Activated CD4-positive, alpha-beta T cell treated with anti-CD3 and anti-CD28 coated beads for 24 hours (primary cell): ENCODE measurements around the gene TMEM253.

ENCODE experiments used
- DNase-seq, 2 donors: peaks; one replicate each; pipeline ENCODE4 v3.0.0-alpha.2; 2020; ENCODE audit warnings: low read depth in 2 of 2

The TMEM253 gene

DNA sequence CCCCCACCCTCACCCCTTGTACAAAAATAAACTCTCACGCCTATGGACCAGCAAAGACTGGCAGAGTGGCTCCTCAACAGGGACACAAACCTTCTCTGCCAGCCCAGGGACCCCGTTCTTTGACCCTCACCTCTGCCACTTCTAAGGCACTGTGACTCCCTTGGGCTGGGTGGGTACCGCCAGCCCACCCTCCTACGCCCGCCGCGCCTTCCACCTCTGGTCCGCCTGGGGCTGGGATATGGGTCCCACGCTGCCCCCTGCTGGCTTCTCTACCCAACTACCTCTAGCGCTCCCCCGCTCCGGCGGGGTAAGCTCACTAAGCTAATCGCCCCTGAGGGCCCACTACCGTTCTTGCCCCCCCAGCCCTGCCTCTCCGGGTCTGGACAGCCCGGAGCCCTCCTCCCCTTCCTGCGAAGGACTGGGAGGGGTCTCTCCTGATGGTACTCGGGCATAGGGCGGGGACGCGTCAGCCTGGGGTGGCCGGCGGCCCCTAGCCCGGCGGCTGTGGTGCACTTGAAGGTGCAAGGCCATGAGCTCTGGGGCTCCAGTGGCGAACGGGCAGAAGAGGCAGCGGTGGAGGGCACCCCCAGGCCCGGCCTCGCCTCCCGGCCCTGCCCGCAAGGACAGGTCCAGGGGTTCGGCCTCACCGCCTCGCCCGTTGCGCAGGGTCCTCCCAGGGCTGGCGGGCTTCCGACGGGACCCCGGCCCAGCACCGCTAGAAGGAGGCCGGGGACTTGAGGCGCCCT is 10.5 kb upstream of the TMEM253 start:
- DNase-seq: no peak

- no peak for DNase-seq
Measured at GRCh38 chr14:21090940-21091663, 9.8 kb upstream of the TMEM253 start.

DNA sequence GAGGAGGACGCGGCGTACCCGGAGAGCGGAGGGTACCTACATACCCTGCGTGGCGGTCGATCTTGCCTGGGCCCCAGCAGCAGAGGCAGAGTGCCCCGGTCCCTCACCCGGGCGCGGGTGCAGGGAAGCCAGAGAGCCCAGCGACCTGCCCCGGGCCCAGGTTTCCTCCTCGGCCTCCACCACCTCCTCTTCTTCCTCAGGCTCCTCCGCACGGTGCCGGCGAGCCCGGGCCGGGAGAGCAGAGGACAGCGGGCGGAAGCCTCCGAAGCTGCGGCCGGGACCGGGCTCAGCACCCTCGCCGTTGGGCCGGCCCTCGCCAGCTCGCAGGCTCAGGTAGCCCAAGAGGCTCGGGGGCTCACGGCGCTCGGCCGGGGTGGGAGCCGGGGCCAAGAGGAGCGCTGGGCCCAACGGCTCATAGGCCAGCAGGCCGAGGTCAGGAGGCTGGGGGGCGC is 9.0 kb upstream of the TMEM253 start:
- no peak for DNase-seq

- DNase-seq: peak; percentile 91 to 92
Measured at GRCh38 chr14:21092273-21093011, 8.4 kb upstream of the TMEM253 start.

- DNase-seq: no peak
Measured at GRCh38 chr14:21093018-21093417, 7.8 kb upstream of the TMEM253 start.

GRCh38 chr14:21093769-21094681 is 6.8 kb upstream of the TMEM253 start:
- DNase-seq: no peak

DNA sequence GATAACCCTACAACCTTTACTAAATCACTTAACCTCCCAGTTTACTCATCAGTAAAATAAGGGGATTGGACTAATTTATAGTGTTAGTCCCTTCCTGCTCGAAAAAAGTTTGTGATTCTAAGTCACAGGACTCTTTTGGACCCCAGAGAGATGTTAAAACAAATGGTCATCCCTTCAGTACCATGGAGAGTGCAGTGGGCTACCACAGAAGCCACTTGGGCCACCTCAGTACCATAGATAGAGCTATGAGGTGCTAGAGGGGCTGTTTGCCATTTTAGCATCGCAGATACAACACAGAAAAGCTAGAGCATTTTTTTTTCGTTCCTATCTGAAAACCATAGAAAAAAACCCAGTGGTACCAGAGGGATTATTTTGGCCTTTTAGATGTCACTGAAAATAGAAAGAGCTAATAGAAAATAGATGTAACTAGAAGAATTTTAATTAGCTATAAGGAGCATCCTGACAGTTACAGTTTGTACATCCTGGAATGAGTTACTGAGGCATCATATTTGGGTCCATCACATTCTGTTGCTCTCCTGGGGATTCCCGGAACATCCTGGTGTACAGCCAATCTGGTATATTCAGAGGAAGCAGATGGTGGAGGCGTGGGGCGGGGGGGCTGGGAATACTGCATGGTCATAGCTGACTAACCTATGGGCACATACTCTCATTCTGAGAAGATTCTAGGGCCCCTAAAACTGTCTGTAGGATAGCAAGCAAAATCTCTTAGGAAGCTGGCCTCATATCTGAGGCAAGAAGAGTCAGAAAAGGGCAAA is 5.2 kb upstream of the TMEM253 start:
- DNase-seq: no peak

DNA sequence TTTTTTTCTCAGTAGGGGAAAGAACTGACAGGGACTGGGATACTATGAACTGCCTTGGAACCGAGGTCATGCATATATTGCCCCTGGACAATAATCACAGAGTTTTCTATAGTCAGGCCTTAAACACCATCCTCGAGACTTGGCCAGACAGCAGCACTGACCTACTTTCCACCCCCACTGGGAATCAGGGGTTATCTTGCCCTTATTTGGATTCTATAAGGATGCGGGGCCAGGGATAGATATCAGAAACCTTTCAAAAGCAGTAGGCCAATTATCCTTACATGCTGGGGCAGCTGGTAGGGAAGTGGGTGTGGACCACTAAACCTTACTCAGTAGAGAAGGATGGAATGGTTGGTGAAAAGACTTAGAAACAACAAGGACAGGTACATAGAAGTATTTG is 4.4 kb upstream of the TMEM253 start:
- DNase-seq: no peak

DNA sequence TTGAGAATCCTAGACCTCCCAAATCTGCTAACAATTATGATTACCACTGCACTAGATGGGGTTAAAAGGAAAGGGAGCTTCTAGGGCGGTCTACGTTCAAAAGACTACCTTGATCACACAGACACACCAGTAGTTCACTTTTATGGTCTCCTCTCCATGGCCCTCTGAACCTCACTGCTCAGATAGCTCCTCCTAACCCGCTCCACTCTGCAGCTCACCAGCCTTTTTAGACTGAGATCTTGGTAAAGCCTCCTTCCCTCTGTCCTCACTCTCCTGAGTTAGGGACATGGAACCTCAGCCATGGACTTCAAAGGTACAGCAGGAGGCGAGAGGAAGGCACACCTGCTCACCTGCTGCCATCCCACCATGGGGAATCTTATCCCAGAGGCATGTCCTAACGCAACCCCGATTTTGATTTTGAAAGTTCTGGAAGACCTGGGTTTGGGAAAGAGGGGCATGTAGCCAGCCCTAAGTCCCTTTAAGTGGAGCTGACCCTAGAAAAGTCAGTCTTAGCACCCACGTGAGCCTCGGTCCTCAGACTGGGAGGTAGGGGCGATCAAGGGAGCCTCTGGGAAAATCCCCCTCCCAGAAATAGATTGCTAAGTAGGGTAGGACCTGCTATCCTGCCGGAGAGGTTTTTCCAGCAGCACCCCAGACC is 3.8 kb upstream of the TMEM253 start:
- DNase-seq: no peak

DNA sequence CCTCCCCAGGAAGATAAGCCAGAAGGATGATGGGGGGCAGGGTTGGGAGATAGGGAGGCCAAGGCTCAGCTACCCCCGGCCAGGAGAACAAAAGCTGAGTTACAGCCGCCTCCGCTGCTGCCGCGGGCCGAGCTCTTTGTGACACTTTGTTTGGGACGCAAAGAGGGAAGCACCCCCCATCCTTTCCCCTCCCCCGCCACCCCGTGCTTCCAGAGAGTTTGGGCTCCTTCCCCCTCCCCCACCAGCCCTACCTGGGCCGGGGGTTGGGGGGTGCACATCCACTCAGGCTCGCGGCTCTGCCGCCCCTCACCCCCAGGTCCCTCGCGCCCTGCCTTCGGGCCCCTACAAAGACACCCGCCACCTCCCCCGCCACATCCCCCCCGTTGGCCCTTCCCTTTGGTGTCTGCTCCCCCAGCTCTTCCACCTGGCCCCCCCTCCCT is 3.2 kb upstream of the TMEM253 start:
- DNase-seq: no peak

DNA sequence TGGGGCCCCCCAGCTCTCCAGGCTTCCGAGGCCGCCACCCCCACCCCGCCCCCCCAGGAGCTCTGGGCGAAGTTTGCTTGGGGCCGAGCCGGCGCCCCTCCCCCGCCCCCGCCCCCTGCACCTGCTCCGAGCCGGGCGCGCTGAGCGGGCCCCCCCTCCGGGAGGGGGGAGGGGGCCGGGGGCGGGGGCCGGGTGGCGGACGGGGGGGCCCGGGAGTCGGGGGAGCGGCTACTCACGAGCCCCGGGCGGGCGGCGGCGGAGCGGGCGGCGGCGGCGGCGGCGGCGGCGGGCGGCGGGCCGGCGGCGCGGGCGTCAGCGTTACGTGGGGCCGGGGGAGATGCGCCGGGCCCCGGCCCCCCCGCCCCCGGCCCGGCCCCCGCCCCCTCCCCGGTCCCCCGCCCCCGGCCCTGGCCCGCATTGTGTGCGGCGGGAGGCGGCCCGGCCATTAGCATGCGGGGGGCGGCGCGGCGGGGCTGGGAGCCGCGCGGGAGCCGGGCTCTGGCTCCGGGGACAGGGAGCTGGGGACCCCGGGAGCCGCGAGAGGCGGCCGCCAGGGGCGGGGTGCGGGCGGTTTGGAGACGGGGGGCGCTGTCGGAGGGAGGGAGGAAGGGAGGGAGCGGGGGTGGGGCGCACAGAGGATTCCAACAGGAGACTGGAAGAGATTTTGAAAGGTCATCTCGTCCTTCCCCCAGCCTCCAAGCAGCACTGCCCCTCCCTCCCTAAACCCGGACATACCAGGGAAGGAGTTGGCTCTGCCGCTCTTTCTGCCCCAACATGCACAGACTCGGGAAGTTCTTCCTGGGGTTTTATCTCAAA is 2.6 kb upstream of the TMEM253 start, which contains the start of gene ZNF219:
Gene ZNF219, minus strand, starts transcription at position 580 of the 816 bp plus-strand sequence. CDS start 5,064 bp downstream, outside the sequence.
- DNase-seq: no peak

DNA sequence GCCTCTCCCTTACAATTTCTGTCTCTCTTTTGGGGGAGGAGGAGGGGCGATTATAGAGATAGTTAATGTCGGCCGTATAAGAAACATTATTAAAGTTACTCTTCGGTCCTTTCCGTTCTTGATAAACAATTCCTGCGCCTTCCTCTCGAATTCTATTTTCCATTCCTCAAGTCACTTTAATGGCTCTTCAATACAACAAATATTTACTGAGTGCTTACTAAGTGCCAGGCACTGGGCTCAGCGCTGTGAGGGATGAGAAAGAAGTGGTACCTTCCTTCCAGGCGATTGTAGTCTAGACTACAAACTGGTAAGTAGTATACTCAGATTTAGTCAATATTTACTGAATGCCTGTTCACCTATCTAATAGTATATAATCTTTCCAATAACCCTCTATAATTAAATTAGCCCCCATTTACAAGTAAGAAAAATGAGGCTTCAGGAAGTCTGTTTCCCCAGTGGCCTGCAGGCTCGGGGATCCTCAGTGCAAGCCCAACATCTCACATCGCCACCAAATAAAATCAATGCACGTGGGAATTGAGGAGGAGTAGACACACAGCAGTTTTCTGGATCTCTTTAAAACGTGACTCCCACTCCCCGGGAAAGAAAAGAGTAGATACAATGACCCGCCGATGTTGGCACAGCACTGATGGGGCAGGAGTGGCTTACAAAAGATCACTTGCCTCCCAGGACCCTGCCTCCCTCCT is 1.8 kb upstream of the TMEM253 start:
- no peak for DNase-seq

GRCh38 chr14:21099596-21099985 is 1.3 kb upstream of the TMEM253 start:
- no peak for DNase-seq

DNA sequence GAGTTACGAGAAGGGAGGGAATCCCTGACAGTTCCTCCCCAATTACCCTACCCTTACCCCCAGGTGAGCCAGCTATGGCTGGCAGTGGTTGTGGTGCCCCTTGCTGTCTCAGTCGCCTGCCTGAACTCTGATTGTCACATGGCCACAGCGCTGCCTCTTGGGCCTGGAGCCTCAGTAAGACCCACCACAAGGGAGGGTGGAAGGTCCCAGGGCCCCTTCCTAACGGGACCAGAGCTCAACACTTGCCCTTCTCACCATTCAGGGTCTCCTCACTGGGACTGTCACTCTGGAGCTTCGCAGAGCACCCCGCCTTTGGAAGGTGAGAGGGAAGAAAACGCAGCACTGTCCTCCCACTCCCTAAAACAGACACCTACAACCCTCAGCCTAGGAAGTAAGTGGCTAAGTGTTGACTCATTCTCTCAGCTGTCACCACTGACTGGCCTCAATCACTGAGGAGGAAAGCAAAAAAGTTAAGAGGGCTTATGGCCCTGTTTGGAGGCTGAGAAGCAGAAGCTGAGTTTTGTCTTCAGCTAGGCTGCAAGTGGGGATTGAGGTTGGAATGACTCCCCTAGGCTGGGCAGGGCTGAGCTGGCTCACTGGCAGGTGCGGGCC is 1.0 kb downstream of the TMEM253 start:
- DNase-seq: no peak

- no peak for DNase-seq
Measured at GRCh38 chr14:21102521-21103410, 1.9 kb downstream of the TMEM253 start.

DNA sequence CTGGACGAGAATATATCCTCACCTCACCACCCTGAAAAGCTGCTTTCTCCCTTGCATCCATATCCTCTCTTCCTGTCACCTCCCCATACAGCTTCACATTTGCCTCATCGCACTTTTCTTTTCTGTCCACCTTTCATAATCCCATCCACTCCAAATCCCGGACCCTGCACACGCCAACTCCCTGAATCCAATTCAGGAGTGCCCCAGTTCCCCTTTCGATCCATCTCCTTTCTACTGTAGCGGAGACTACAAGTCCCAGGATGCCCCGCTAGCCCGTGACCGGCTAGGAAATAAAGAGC is 2.5 kb downstream of the TMEM253 start:
- DNase-seq: no peak
